Activated CD4-positive, alpha-beta T cell treated with anti-CD3 and anti-CD28 coated beads for 1 hour (primary cell): Measurements from ENCODE around the gene CEACAM16.
"Not testable (repeated sequence)": the region's sequence is repeated elsewhere in the genome, so short reads cannot be mapped to it uniquely, and the experiment has no call there.

ENCODE experiments used
- DNase-seq: peaks from one replicate; pipeline ENCODE4 v3.0.0-alpha.2; 2020

The CEACAM16 gene

GRCh38 chr19:44677019-44677811, 21.7 kb upstream of the CEACAM16 start:
- DNase-seq, result no peak

- DNase-seq, result no peak
Measured at GRCh38 chr19:44680536-44680935, 18.4 kb upstream of the CEACAM16 start.

GRCh38 chr19:44681992-44682790, 16.8 kb upstream of the CEACAM16 start:
- DNase-seq, result no peak

- no peak for DNase-seq
Measured at GRCh38 chr19:44682807-44683206, 16.1 kb upstream of the CEACAM16 start.

GRCh38 chr19:44683434-44684210, 15.3 kb upstream of the CEACAM16 start:
- no peak for DNase-seq

GRCh38 chr19:44684396-44684795, 14.6 kb upstream of the CEACAM16 start:
- DNase-seq, result not testable (repeated sequence)

- no peak for DNase-seq
Measured at GRCh38 chr19:44684892-44685863, 13.8 kb upstream of the CEACAM16 start.

GRCh38 chr19:44685877-44686276, 13.1 kb upstream of the CEACAM16 start:
- no peak for DNase-seq

GRCh38 chr19:44686896-44687295, 12.1 kb upstream of the CEACAM16 start:
- DNase-seq, result no peak

GRCh38 chr19:44687888-44688287, 11.1 kb upstream of the CEACAM16 start:
- DNase-seq, result no peak

GRCh38 chr19:44689290-44690130, 9.4 kb upstream of the CEACAM16 start:
- DNase-seq, result peak; percentile 69

- no peak for DNase-seq
Measured at GRCh38 chr19:44690131-44690440, 8.9 kb upstream of the CEACAM16 start.

GRCh38 chr19:44692379-44692721, 6.6 kb upstream of the CEACAM16 start:
- no peak for DNase-seq

- no peak for DNase-seq
Measured at GRCh38 chr19:44694184-44694579, 4.8 kb upstream of the CEACAM16 start.

- DNase-seq, result no peak
Measured at GRCh38 chr19:44696939-44697669, 1.8 kb upstream of the CEACAM16 start.

GRCh38 chr19:44697670-44698034, 1.3 kb upstream of the CEACAM16 start:
- DNase-seq, result no peak

- DNase-seq, result no peak
Measured at GRCh38 chr19:44700547-44700946, 1.6 kb downstream of the CEACAM16 start.

- DNase-seq, result no peak
Measured at GRCh38 chr19:44701228-44701627, 2.3 kb downstream of the CEACAM16 start.

GRCh38 chr19:44702551-44703176, 3.7 kb downstream of the CEACAM16 start:
- no peak for DNase-seq

- no peak for DNase-seq
Measured at GRCh38 chr19:44703336-44704078, 4.6 kb downstream of the CEACAM16 start.
